Lower lobe of right lung (tissue), 2 donors: Measurements from ENCODE around the gene RBM4B. TPM values are rescaled to one million over a fixed set of nuclear protein-coding genes. Genes with fewer than 3 reads are reported as not detected.

Experiments
- ATAC-seq, 2 donors: fragments of 200-7000 bp; cut with Tn5 transposase; one replicate each; pipeline ENCODE4 v1.9.1; 2020 to 2022; ENCODE audit warnings: mild to moderate bottlenecking in 2 of 2, moderate library complexity in 2 of 2
- DNase-seq: peaks from one replicate; pipeline ENCODE4 v3.0.0-alpha.2; 2020
- H3K27ac ChIP-seq: fragments of 200-600 bp; one replicate; pipeline ENCODE4 v1.8.0; 2022
- H3K27me3 ChIP-seq: fragments of 200-600 bp; one replicate; pipeline ENCODE4 v1.8.0; 2022; ENCODE audit warnings: low read depth
- H3K36me3 ChIP-seq: fragments of 200-600 bp; one replicate; pipeline ENCODE4 v1.8.0; 2022; ENCODE audit warnings: mild to moderate bottlenecking
- H3K4me1 ChIP-seq: fragments of 200-600 bp; one replicate; pipeline ENCODE4 v1.8.0; 2022
- H3K4me3 ChIP-seq: fragments of 200-600 bp; one replicate; pipeline ENCODE4 v1.8.0; 2022; ENCODE audit warnings: mild to moderate bottlenecking
- H3K9me3 ChIP-seq: fragments of 200-600 bp; one replicate; pipeline ENCODE4 v1.8.0; 2022
- CTCF ChIP-seq: fragments of 200-600 bp; IDR thresholded peaks from one replicate; pipeline ENCODE4 v1.8.0; 2022; ENCODE audit warnings: antibody characterized with exemption, mild to moderate bottlenecking
- intact Hi-C: fragments of 100-400 bp; cut with DNase I; formaldehyde crosslinking; loops from one replicate; pipeline ENCODE4 v1.11.0; 2022
- total RNA-seq: library from RNA; stranded (reverse); fragmentation: NEBNext Ultra II Directional; extraction: Animal tissue kit (Norgen Biotek cat#: 25700); gene quantifications from one replicate; pipeline ENCODE4 v1.2.1, GENCODE V29; 2021
- donor health status: DM: no; HTN: yes; CAD: no; lungs with severe emphysema.

Gene RBM4B
- total RNA-seq, 1 donor from 2014 or later = 17.6 TPM

- H3K36me3 ChIP-seq = peaks cover 74% of the 10 kb centered on the region
- intact Hi-C loops = no loop called here
- H3K27ac ChIP-seq = no peak overlapping the region
- H3K9me3 ChIP-seq = no peaks in the 10 kb centered on the region
- no peak overlapping the region for H3K4me3 ChIP-seq
- H3K4me1 ChIP-seq = no peaks in the 10 kb centered on the region
- DNase-seq (no peak), ATAC-seq (no peak)
- H3K27me3 ChIP-seq = no peaks in the 10 kb centered on the region
- no peak for TF ChIP-seq CTCF
Measured at GRCh38 chr11:66659763-66660162, 17.9 kb downstream of the RBM4B start.

- peaks cover 74% of the 10 kb centered on the region for H3K36me3 ChIP-seq
- H3K4me1 ChIP-seq = no peaks in the 10 kb centered on the region
- ATAC-seq = no peak
- no peak overlapping the region for H3K27ac ChIP-seq
- no peaks in the 10 kb centered on the region for H3K9me3 ChIP-seq
- no peak for DNase-seq
- intact Hi-C loops = no loop called here
- no peak overlapping the region for H3K4me3 ChIP-seq
- H3K27me3 ChIP-seq = no peaks in the 10 kb centered on the region
- no peak for TF ChIP-seq CTCF
Measured at GRCh38 chr11:66653123-66653522, 24.6 kb downstream of the RBM4B start.

- intact Hi-C loops = no loop called here
- H3K9me3 ChIP-seq = no peaks in the 10 kb centered on the region
- no peak for ATAC-seq
- H3K27me3 ChIP-seq = no peaks in the 10 kb centered on the region
- H3K4me1 ChIP-seq = no peaks in the 10 kb centered on the region
- no peak overlapping the region for H3K4me3 ChIP-seq
- H3K36me3 ChIP-seq = peaks cover 74% of the 10 kb centered on the region
- no peak overlapping the region for H3K27ac ChIP-seq
- no peak for TF ChIP-seq CTCF
- DNase-seq = no peak
Measured at GRCh38 chr11:66652651-66653050, 25.0 kb downstream of the RBM4B start.

GRCh38 chr11:66651016-66651415 lies 26.7 kb downstream of the RBM4B start:
- intact Hi-C loops = no loop called here
- no peak for TF ChIP-seq CTCF
- ATAC-seq = no peak
- DNase-seq = no peak
- no peak overlapping the region for H3K27ac ChIP-seq
- H3K36me3 ChIP-seq = peaks cover 79% of the 10 kb centered on the region
- no peaks in the 10 kb centered on the region for H3K27me3 ChIP-seq
- H3K4me3 ChIP-seq = no peak overlapping the region
- peaks cover 11% of the 10 kb centered on the region for H3K4me1 ChIP-seq
- H3K9me3 ChIP-seq = no peaks in the 10 kb centered on the region

- peaks cover 88% of the 10 kb centered on the region for H3K36me3 ChIP-seq
- no peak overlapping the region for H3K4me3 ChIP-seq
- no peak for TF ChIP-seq CTCF
- H3K27ac ChIP-seq = no peak overlapping the region
- DNase-seq = no peak
- no peak for ATAC-seq
- peaks cover 22% of the 10 kb centered on the region for H3K4me1 ChIP-seq
- H3K9me3 ChIP-seq = no peaks in the 10 kb centered on the region
- intact Hi-C loops = no loop called here
- H3K27me3 ChIP-seq = no peaks in the 10 kb centered on the region
Measured at GRCh38 chr11:66649903-66650302, 27.8 kb downstream of the RBM4B start.

GRCh38 chr11:66646828-66647227 lies 30.9 kb downstream of the RBM4B start:
- Histone ChIP-seq H3K27me3 (no peaks in the 10 kb centered on the region), H3K4me3 (no peak overlapping the region), H3K4me1 (peaks cover 53% of the 10 kb centered on the region), H3K36me3 (peaks cover 95% of the 10 kb centered on the region), H3K27ac (no peak overlapping the region), H3K9me3 (no peaks in the 10 kb centered on the region)
- ATAC-seq = no peak
- no peak for TF ChIP-seq CTCF
- intact Hi-C loops = no loop called here
- DNase-seq = no peak
